ENCODE data around the gene NLGN4X.

The NLGN4X gene

DNA sequence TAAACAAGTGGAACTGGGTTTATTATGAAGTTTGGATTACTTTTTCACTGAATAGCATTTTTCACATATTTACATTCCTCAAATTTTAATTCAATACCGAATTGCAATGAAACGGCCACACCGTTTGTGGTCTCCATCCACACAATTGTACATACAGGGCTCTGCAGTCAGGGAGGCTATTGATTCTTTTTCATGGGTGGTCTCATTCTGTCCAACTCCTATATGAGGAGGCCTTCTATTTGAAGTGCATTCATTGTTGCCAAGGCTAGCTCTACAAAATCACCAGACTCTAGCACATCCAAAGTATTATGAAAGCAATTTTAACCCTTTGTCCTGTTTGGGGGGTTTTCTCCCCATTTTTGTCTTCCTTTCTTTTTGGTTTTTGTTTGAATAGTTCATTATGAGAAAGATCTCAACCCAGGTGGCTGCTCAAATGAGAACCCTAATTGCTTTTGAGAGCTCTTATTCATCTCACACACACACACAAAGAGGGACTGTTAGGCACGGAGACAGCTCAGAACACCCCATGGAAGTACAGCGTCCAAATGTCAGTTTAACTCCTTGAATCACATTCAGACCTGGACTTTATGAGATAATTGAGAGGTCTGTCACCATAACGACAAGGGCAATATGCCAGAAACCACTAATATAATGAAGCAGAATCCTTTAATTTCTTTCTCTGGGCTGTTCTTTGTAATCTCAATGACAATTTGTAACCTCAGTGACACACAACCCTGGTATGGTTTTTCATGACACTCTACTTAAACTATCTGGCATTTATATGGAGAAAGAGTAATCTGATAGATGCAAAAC is 79.4 kb downstream of the NLGN4X start:
- DNase-seq = no peak

DNA sequence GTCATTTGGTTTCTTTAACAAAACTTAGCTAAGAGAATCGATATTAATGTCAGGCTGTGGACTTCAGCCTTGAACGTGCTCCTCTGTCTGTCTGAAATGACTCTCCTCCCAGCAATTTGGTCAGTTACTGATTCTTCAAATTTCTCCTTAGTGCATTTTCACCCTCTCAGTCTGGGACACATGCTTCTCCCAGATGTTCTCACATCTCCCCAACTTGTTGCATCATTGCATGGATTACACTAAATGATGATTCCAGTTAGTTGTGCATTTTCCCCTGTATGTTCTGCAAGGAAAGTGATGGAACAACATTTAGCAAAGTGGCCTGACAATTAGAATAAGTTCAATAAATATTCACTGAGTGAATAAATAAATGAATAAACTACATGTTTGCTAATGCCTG is 94.4 kb downstream of the NLGN4X start:
- no peak for DNase-seq

DNA sequence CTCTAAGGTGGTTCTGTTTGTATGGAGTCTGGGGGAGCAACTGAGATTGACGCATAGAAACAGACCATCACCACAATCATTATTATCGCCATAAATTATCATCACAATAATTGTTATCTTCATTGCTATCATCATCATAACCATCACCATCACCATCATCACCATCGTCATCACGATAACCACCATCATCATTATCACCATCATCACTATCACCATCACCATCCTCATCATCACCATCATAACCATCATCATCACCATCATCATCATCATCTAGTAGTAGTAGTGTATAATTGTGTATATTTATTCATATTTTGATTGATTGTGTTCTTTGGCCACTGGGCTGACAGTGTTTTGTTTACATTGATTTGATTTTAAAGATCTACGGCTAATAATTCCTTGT is 95.7 kb downstream of the NLGN4X start:
- no peak for DNase-seq

DNA sequence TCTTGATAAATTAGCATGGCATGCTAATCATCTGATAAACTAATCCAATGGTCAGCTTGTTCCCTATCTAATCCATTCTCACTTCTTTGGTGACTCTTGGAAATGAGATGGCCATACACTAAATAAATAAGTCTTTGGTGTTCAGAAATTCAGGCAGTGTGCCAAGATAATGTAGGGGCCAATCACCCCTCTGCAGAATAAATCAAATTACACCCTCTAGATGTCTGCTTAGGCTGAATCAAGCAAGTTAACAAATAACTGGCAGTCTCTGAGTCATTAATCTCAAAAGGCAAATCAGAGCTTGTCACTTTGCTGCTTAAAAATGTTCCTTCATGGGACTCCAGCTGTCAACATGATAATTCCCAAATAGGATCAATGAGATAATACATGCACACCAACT is 97.4 kb downstream of the NLGN4X start:
- no peak for DNase-seq

DNA sequence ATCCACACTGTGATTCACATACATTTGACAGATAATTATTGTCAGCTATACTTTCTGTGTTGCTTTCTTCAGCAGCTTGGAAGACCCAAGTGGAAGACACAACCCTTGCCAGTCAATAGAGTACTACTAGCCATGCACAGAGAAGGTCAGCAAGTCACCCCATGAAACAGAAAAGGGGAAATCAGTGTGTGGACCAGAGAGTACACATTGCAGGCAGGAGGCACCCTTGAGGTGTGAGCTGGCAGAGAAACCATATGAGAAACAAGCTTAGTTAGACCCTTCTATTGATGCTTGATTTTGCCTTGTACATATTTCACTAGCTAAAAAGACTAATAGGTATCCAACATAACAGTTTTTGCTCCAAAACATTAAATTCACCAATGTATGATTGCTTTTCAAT is 99.5 kb downstream of the NLGN4X start:
- no peak for DNase-seq

DNA sequence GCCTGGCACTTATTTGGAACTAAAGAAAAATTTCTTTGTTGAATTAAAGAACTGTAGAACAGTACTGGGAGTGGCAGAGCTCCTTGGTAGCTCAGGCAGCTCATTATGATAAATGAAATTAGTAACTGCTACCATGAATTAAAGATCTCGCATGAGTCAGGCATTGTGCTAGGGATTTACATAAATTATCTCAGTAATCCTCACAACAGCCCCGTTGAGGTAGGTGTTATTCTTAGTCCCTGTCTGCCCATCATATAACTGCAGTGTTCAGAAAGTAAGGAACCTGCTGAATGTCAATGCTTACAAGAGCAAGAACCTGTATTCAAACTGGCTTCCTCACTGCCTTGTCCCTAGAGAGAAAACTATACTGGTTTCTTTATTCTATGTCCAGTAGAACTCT is 108.3 kb downstream of the NLGN4X start:
- no peak for DNase-seq

DNA sequence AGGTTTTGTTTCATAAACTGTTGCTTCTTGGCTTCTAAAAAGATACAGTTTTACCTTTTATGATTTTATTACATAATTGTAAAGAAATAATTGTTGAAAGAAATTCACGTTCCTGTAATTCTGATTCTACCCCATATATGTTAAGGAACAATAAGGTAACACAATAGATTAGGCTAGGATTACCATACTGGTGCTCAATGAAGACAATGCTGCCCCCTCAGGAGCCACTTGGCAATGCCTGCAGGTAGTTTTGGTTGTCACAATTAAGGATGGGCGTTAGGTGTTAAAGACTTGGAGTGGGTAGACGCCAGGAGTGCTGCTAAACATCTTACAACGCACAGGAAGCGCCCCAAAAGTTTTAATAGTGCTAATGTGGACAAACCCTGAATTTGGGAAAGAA is 133.2 kb downstream of the NLGN4X start:
- DNase-seq = no peak

DNA sequence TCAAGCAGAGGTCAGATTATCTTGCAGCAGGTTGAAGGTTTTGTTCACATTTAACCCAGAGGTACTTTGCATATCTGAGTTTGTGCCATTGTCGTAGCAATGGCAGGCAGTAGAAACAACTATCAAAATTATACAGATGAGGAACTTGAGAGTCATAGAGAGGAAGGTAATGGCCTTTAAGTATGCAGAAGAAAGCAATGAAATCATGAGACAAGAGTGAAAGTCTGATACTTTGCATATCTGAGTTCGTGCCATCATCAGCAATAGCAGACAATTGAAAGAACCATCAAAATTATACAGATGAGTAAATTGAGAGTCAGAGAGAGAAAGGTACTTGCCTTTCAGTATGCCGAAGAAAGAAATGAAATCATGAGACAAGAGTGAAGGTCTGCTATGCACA is 154.1 kb downstream of the NLGN4X start:
- no peak for DNase-seq

DNA sequence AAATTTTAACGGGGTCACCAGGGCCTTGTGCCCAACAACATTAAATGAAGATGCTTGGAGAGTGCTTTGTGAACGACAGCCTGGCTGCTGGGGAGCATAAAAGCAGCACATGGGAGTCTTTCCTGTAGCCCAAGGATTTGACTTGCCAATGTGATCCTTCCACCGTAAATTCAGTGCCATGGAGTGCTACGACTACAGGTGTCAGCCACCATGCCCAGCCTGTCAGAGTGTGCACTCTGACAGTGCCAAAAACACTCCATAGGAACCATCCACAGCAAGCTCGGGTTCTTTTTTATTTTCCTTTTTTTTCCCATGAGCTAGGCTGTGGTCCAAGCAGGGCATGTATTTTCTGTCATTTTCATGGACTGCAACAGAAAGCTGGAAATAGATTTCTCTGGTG is 156.9 kb downstream of the NLGN4X start:
- DNase-seq = no peak

DNA sequence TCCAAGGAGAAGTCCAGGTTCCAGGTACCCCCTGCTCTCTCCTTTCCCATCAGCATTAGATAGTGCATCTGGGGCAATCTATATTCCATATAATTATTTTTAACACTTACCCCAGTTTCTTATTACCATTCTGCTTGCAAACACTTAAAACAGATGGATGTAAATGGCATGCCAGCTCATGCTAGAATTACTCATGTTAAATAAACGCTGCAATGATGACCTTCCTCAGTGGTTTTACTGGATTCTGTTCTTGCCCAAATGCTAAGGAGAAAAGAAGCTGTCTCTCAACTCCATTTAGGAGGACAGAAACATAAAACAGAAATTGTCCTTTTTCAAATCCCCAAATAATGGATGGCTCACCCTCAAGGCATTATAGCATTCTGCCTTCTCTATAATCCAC is 161.1 kb downstream of the NLGN4X start:
- DNase-seq = no peak

DNA sequence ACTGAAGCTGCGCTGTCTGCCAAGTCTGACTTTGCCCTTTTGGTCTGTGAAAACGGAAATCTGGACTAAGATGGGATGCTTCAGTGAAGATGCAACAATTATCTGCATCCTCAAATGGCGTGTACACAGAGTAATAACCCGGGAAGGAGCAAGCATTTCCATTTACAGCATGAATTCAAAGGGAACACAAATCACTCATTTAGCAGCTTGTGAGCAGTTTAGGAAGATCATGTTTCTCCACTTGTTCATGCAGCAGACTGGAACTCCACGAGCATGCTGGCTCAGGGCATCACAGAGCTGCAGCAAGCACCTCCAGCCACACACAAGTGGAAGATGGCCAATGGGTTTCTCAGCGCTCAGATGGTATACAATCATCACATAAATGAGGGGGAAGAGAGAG is 175.5 kb downstream of the NLGN4X start:
- DNase-seq = no peak

DNA sequence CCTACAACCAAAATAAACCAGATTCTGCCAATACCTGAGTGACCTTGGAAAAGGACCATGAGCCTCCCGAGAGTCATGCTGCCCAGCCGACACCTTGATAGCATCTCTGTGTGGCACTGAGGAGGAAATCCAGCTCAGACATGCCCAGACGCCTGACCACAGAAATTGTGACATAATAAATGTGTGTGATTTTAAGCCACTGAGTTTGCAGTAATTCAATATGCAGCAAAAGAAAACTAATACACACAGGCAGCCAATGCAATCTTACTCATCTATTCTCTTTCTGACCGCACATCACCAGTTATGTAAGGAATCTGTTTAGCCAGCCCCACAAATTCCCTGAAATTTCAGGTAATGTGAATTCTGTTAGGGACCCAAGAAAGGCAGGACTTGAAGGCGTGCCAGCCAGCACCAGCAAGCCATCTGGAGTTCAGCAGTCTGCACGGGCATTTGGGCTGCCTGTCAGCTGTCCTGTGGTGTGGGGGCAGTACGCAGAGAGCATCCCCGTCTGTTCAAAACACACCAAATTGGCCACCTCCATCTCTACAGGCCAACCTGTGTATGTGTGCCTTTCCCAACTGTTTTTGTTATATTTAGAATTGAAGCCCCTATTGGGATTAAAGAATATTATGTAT is 176.4 kb downstream of the NLGN4X start:
- no peak for DNase-seq

DNA sequence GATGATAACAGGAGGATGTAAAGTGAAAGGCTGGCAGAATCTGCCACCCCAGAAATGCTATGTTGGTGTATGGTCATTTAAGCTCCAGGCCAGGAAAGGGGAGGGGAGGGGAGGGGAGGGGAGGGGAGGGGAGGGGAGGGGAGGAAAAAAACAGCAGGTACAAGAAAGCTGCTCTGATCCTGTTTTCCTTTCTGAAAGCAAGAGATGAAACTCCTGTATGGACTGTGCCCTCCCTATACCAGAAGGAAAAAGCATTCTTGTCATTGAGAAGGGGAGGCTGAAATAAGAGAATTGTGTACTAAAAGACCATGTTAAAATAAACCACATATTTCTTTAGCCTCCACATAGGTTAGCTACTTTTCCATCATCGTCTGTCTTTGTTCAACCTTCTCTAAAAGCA is 179.5 kb downstream of the NLGN4X start:
- no peak for DNase-seq

DNA sequence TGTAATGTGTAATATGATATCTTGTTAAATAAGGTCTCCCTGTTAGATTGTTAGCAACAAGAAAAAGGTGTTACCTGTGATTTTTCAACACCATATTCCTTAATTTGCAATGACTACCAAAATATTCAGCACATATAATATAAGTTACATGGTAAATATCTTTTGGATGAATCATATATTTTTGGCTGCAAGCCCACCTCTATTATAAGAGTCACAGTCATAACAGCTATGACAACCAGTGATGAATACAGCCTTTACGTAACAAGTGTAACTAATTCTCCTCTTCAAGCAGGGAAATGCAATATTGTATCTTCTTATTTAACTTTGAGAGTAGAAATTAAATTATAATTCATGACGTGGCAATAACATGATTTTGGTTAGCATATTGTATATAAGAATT is 187.0 kb downstream of the NLGN4X start:
- no peak for DNase-seq

DNA sequence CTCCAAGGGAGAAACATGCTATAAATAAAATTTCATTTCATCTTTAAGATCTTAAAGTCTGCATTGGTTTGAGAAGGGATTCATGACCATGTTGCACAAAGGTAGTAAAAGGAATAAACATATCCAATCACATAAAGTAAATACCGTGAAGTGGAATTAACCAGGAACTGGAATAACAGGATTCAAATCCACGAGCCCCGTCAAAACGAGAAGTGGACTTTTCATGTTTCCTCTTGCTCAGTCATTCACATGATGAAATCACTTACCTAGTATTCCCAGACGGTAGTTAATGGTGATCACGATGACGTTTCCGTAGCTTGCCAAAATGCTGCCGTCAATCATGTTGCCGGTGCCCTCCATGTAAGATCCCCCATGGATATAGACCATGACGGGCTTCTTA is 199.7 kb downstream of the NLGN4X start:
- no peak for DNase-seq

DNA sequence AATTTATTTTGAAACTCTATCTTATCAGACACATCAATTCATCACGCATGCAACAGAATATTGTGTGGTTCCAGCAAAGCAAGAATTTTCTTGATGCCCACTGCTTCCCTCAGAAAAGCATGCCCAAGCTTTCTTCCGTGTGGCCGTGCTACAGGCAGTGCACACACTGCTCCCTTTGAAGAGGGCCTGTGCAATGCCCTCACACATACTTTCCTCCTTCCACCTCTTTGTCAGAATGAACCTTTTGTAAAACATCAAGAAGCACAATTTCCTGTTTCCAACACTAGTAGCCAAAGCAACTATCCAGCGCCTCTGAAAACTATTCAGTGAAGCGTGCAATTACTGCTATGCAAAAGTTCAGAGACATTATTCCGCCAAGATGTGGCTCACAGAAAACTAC is 201.7 kb downstream of the NLGN4X start:
- no peak for DNase-seq

DNA sequence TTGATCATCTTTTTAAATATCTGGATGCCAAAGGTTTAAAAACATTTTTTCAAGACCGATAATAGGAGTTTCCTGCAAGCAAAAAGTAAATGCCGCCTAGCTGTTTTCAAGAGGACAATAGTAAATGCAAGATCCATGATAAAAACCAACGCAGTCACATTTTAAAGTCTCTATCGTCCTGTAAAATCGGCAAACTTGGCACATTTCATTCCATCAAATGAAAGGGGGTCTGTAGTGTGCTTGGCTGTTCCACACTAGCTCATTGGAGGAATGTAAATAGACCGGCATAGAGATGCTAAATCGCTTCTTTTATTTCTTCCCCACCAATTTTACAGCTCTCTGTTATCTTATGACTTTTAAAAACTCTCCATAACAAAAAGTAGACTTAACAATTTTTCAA is 202.2 kb downstream of the NLGN4X start:
- no peak for DNase-seq

DNA sequence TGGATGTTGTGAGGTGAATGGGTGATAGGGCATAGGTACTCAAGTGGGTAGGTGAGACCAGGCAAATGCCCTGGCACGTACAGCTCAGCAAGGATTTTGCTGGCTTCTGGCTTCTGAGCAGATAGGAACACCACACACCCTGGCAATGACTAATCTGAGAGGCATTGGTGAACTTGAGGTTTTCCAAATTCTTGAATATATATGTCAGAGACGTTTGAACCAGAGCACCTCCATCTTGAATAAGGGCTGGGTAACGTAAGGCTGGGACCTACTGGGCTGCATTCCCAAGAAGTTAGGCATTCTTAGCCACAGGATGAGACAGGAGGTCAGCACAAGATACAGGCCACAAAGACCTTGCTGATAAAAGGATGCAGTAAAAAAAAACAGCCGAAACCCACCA is 204.5 kb downstream of the NLGN4X start:
- no peak for DNase-seq

DNA sequence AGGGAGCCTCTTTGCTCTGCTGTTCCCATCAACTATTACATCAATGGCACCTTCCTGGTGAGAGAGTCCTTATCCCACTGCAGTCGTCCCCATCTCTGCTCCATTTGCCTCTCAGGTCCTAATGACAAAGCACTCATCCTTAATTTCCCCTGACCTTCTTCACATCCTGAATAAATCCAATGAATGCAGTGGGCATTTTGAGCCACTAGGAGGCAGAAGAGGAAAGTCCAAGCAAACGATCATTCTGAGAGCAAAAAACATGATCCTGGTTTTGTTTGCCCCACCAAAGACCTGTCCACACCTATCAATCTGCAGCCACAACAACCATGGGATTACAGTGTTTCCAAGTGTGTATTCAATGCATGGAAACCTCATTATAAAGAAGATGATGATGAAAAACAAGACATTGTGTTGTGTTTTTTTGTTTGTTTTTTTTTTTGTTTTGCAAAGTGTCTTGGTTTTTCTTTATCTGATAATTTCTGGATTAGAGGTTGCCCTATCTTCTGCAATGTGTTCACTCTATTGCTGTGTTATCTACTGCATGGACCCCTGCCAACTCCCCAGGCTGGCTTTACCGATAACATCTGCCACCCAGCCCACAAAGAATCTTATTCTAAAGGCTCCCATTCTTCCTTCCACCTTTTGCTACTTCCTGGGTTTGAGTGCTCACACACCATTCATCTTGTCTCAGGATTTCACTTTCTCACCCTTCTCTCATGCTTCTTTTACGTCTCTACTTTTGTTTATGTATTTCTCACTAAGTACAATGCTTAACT is 207.2 kb downstream of the NLGN4X start:
- DNase-seq = peak; percentile 25

DNA sequence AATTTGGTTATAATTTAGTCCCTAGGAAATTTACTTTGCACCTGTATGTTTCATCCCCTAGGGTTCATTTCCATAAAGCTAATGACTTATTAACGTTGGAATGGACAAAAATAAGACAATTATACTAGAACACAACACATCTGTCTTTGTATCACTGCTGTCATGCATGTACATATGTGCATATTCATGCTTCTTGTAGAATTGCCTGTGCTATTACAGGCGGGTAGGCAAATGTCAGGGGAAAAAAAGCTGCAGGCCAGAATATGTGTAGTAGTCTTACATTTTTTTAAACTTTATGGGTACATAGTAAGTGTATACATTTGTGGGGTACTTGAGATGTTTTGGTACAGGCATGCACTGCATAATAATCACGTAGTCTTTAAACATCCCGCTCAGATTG is 209.6 kb downstream of the NLGN4X start:
- no peak for DNase-seq

DNA sequence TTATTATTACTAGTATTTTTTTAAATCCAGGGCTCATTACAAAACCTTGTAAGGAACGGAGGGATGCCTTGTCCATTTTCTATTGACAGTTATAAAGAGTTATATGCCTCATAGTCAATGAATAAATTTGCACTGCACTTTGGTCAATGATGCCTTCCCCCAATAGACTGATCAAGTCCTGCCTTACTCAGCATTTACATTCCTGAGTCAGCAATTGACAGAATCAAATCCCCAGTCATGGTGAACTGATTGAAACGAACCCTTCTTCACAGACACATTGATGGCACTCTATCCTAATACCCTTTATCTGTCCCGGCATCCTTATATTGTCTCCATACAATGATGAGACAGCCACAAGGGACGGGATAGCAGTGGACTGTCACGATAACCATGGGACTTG is 213.2 kb downstream of the NLGN4X start:
- DNase-seq = no peak

DNA sequence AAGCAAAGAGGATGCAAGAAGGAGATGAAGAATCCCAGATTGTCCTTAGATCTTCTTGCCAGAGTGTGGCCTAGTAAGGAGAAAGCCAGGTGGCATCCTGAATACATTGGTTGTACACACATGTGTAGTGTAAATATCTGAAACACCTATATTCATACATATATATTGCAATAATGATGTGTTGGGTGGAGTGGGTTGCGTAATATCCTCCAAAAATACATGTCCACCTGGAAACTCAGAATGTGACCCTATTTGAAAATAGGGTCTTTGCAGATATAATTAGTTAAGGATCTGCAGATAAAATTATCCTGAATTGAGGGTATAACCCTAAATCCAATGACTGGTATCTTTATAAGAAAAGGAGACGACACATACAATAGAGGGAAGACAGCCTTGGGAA is 216.3 kb downstream of the NLGN4X start:
- no peak for DNase-seq

DNA sequence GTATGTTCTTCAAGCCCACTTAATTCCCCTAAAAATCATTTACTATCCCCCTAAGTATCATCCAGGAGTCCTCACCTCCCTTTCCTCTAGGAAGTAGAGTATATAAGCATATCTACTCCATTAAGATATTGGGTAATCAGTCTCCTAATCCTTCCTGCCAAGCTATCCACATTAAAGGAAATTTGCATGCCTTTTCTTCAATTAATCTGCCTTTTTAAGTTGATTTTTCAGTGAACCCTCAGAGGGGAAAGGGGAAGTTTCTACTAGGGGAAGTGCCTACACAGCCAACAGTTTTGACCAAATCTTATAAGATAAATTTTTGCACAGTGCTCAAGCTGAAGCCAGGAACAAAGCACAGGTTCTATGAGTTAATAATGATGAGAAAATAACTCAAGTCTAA is 222.8 kb downstream of the NLGN4X start:
- DNase-seq = no peak

DNA sequence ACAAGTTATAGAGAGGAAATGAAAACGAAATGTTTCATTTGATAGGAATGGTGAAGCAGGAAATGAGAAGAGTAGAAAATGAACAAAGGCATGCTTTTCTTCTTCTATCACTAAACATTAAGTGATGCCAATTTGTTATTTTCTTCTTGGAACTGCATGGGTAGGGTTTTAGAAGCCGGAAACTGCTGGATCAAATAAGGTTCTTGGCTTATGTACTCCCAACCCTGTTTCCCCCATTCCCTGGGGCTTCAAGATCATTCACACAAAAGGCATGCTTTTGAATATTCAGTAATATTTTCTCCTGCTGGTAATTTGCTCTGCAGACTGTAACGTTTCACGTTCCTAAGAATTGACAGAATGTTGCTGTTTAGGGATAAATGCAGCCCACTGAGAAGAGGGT is 224.1 kb downstream of the NLGN4X start:
- DNase-seq = no peak
